Gastrocnemius medialis (tissue), 4 donors: ENCODE measurements around the gene ACTN3.

ENCODE experiments used
- POLR2A ChIP-seq, 2 donors: fragments of 450-650 bp; IDR thresholded peaks; one replicate each; pipeline ENCODE4 v1.6.1; 2017; ENCODE audit warnings: antibody characterized with exemption in 2 of 2, mild to moderate bottlenecking in 2 of 2, moderate library complexity in 2 of 2
- TF ChIP-seq, protein P1 (sequence below), 5 experiments: fragments of 450-650 bp in 3 of 5; fragments of 200-600 bp in 2 of 5; sonication (generic) in 2 of 5; IDR thresholded peaks in 4 of 5; conservative IDR thresholded peaks in 1 of 5; 1 replicate in 4 of 5; 2 replicates in 1 of 5; pipeline ENCODE4 v1.5.1; 2016 to 2019; ENCODE audit warnings: antibody characterized with exemption in 5 of 5, mild to moderate bottlenecking in 3 of 5, moderate library complexity in 3 of 5

DNA sequence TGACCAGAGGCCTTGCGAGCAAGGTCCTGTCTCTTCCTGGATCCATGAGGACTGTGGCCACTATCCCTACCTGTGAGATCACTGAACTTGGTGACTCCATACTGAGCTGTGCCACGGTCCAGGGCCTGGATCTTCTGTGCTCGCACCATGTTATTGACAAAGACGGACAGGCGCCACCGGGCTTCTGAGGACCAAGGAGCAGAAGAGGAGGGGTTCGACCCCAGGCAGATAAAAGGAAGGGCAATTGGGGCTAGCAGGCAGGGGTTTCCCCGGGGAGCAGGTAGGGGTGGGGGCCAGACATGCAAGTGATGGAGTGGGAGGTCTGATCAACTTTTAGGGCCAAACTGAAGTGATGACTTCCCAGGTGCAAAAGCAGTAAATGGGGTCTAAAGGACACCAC is 19.5 kb downstream of the ACTN3 start:
- TF ChIP-seq, protein P1, sequence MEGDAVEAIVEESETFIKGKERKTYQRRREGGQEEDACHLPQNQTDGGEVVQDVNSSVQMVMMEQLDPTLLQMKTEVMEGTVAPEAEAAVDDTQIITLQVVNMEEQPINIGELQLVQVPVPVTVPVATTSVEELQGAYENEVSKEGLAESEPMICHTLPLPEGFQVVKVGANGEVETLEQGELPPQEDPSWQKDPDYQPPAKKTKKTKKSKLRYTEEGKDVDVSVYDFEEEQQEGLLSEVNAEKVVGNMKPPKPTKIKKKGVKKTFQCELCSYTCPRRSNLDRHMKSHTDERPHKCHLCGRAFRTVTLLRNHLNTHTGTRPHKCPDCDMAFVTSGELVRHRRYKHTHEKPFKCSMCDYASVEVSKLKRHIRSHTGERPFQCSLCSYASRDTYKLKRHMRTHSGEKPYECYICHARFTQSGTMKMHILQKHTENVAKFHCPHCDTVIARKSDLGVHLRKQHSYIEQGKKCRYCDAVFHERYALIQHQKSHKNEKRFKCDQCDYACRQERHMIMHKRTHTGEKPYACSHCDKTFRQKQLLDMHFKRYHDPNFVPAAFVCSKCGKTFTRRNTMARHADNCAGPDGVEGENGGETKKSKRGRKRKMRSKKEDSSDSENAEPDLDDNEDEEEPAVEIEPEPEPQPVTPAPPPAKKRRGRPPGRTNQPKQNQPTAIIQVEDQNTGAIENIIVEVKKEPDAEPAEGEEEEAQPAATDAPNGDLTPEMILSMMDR (IDR thresholded peaks at IDR 0.05 in 4 of 5, conservative IDR thresholded peaks at IDR 0.05 in 1 of 5), result no peak
- no peak for TF ChIP-seq POLR2A (IDR thresholded peaks at IDR 0.05)
